ENCODE measurements around the gene MSH5.

DNA sequence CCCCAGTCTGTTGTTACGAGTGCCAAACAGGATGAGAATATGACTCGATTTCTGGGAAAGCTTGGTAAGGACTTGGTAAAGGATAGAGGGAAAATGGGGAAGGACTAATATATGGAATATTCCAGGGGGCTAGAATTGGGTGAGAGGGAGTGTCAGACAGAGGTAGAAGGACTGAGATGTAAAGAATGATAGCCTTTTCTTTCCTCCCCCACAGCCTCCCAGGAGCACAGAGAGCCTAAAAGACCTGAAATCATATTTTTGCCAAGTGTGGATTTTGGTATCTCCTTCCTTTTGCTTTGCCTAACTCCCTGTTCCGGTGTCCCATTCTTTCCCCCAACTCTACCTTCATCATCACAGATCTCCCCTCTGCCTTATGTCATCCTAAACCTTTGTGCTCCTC, 3.1 kb downstream of the MSH5 start:
- TF ChIP-seq, protein P1, sequence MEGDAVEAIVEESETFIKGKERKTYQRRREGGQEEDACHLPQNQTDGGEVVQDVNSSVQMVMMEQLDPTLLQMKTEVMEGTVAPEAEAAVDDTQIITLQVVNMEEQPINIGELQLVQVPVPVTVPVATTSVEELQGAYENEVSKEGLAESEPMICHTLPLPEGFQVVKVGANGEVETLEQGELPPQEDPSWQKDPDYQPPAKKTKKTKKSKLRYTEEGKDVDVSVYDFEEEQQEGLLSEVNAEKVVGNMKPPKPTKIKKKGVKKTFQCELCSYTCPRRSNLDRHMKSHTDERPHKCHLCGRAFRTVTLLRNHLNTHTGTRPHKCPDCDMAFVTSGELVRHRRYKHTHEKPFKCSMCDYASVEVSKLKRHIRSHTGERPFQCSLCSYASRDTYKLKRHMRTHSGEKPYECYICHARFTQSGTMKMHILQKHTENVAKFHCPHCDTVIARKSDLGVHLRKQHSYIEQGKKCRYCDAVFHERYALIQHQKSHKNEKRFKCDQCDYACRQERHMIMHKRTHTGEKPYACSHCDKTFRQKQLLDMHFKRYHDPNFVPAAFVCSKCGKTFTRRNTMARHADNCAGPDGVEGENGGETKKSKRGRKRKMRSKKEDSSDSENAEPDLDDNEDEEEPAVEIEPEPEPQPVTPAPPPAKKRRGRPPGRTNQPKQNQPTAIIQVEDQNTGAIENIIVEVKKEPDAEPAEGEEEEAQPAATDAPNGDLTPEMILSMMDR (conservative IDR thresholded peaks at IDR 0.05 in 1 of 2, IDR thresholded peaks at IDR 0.05 in 1 of 2; ENCODE audit: low read depth in 1 of 2, low read length in 2 of 2): no peak
- no peak for TF ChIP-seq EZH2 (IDR thresholded peaks at IDR 0.05; ENCODE audit: low read length, missing control alignments)

All from fibroblast of lung (primary cell).